ENCODE measurements around the gene GINS3.

DNA sequence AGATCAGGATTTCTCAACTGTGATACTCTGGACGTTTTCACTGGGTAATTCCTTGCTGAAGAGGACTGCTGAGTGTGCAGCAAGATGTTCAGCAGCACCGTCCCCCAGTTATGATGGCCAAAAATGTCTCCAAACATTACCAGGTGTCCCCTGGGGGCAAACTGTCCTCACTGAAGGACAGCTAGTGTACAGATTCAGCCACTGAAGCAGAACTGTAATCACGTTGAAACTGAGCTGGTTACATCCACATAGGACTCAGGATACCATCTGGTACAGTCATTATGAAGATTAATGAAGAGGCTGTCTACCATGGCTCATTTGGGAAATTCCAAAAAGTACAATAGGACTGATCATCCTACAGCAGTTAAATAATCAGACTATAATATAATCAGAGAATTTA, 43.3 kb upstream of the GINS3 start:
- TF ChIP-seq, protein P1, sequence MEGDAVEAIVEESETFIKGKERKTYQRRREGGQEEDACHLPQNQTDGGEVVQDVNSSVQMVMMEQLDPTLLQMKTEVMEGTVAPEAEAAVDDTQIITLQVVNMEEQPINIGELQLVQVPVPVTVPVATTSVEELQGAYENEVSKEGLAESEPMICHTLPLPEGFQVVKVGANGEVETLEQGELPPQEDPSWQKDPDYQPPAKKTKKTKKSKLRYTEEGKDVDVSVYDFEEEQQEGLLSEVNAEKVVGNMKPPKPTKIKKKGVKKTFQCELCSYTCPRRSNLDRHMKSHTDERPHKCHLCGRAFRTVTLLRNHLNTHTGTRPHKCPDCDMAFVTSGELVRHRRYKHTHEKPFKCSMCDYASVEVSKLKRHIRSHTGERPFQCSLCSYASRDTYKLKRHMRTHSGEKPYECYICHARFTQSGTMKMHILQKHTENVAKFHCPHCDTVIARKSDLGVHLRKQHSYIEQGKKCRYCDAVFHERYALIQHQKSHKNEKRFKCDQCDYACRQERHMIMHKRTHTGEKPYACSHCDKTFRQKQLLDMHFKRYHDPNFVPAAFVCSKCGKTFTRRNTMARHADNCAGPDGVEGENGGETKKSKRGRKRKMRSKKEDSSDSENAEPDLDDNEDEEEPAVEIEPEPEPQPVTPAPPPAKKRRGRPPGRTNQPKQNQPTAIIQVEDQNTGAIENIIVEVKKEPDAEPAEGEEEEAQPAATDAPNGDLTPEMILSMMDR (IDR thresholded peaks at IDR 0.05; ENCODE audit: poor library complexity) = no peak
- no peak for TF ChIP-seq EZH2phosphoT487 (IDR thresholded peaks at IDR 0.05; ENCODE audit: low read depth, severe bottlenecking, unreplicated experiment)
